ENCODE results near the gene NAP1L4. TPM values are rescaled to one million over a fixed set of nuclear protein-coding genes. Genes with fewer than 3 reads are reported as not detected.

Gene NAP1L4
- total RNA-seq, 1 donor from 2014 or later, result 148 TPM

- peaks cover 1% of the 10 kb centered on the region for H3K9me3 Mint-ChIP-seq (ENCODE audit: unreplicated experiment)
- no peak overlapping the region for H3K27ac Mint-ChIP-seq (ENCODE audit: unreplicated experiment)
- H3K4me1 Mint-ChIP-seq (ENCODE audit: unreplicated experiment), result peaks cover 41% of the 10 kb centered on the region
- no peaks in the 10 kb centered on the region for H3K27me3 Mint-ChIP-seq (ENCODE audit: unreplicated experiment)
- peaks cover 21% of the 10 kb centered on the region for H3K36me3 Mint-ChIP-seq (ENCODE audit: unreplicated experiment)
- no peak overlapping the region for H3K4me3 Mint-ChIP-seq (ENCODE audit: unreplicated experiment)
- no peak for TF ChIP-seq CTCF (IDR thresholded peaks at IDR 0.05)
- DNase-seq (ENCODE audit: extremely low spot score, unreplicated experiment), result no peak
Measured at GRCh38 chr11:2943711-2944118, 48.4 kb downstream of the NAP1L4 start.

- Mint-ChIP-seq H3K9me3 (ENCODE audit: unreplicated experiment) (peaks cover 3% of the 10 kb centered on the region), H3K36me3 (ENCODE audit: unreplicated experiment) (peaks cover 23% of the 10 kb centered on the region), H3K27me3 (ENCODE audit: unreplicated experiment) (no peaks in the 10 kb centered on the region), H3K4me1 (ENCODE audit: unreplicated experiment) (peaks cover 41% of the 10 kb centered on the region), H3K27ac (ENCODE audit: unreplicated experiment) (peak overlapping the region; percentile 14), H3K4me3 (ENCODE audit: unreplicated experiment) (no peak overlapping the region)
- TF ChIP-seq CTCF (IDR thresholded peaks at IDR 0.05), result no peak
- no peak for DNase-seq (ENCODE audit: extremely low spot score, unreplicated experiment)
Measured at GRCh38 chr11:2942872-2943710, 49.0 kb downstream of the NAP1L4 start.

- no peak for DNase-seq (ENCODE audit: extremely low spot score, unreplicated experiment)
- peak overlapping the region; percentile 27 for H3K27ac Mint-ChIP-seq (ENCODE audit: unreplicated experiment)
- peaks cover 5% of the 10 kb centered on the region for H3K9me3 Mint-ChIP-seq (ENCODE audit: unreplicated experiment)
- peaks cover 34% of the 10 kb centered on the region for H3K4me1 Mint-ChIP-seq (ENCODE audit: unreplicated experiment)
- no peaks in the 10 kb centered on the region for H3K27me3 Mint-ChIP-seq (ENCODE audit: unreplicated experiment)
- no peak overlapping the region for H3K4me3 Mint-ChIP-seq (ENCODE audit: unreplicated experiment)
- TF ChIP-seq CTCF (IDR thresholded peaks at IDR 0.05), result no peak
- H3K36me3 Mint-ChIP-seq (ENCODE audit: unreplicated experiment), result peaks cover 18% of the 10 kb centered on the region
Measured at GRCh38 chr11:2942447-2942846, 49.7 kb downstream of the NAP1L4 start.

GRCh38 chr11:2940921-2941821 lies 51.0 kb downstream of the NAP1L4 start:
- H3K4me3 Mint-ChIP-seq (ENCODE audit: unreplicated experiment), result no peak overlapping the region
- peaks cover 22% of the 10 kb centered on the region for H3K4me1 Mint-ChIP-seq (ENCODE audit: unreplicated experiment)
- H3K27ac Mint-ChIP-seq (ENCODE audit: unreplicated experiment), result peak overlapping the region; percentile 52
- TF ChIP-seq CTCF (IDR thresholded peaks at IDR 0.05), result no peak
- peaks cover 17% of the 10 kb centered on the region for H3K36me3 Mint-ChIP-seq (ENCODE audit: unreplicated experiment)
- H3K27me3 Mint-ChIP-seq (ENCODE audit: unreplicated experiment), result no peaks in the 10 kb centered on the region
- DNase-seq (ENCODE audit: extremely low spot score, unreplicated experiment), result no peak
- H3K9me3 Mint-ChIP-seq (ENCODE audit: unreplicated experiment), result peaks cover 7% of the 10 kb centered on the region
